HepG2 (cell line): ENCODE data around the gene REEP2. TPM values are rescaled to one million over a fixed set of nuclear protein-coding genes. Genes with fewer than 3 reads are reported as not detected.

Source experiments
- FOXP1 ChIP-seq, 2 experiments: fragments of 450-650 bp in 1 of 2; IDR thresholded peaks; 2 replicates each; pipeline ENCODE4 v1.6.1; 2017 to 2018; ENCODE audit warnings: antibody characterized with exemption in 1 of 2
- PHF5A ChIP-seq: IDR thresholded peaks from one replicate; pipeline ENCODE4 v1.6.1; 2018; ENCODE audit warnings: low read depth, missing genetic modification reagents; ENCODE audit not compliant: unreplicated experiment
- RARA ChIP-seq: IDR thresholded peaks from 2 replicates; pipeline ENCODE4 v1.6.1; 2016; ENCODE audit warnings: missing genetic modification reagents, missing compliant biosample characterization
- REL ChIP-seq: sonication (generic); formaldehyde crosslinking; conservative IDR thresholded peaks from 2 replicates; pipeline ENCODE4 v1.8.0; 2022; ENCODE audit warnings: mild to moderate bottlenecking, missing genetic modification reagents, moderate library complexity
- TAF15 ChIP-seq: fragments of 200-400 bp; formaldehyde crosslinking; IDR thresholded peaks from one replicate; pipeline ENCODE4 v1.6.1; 2018; ENCODE audit warnings: mild to moderate bottlenecking, low read depth, low read length; ENCODE audit not compliant: poor library complexity, severe bottlenecking
- TRIM24 ChIP-seq: sonication (generic); formaldehyde crosslinking; IDR thresholded peaks from 2 replicates; pipeline ENCODE4 v1.8.0; 2022; ENCODE audit warnings: mild to moderate bottlenecking, missing genetic modification reagents
- ZBTB33 ChIP-seq: sonication (generic); formaldehyde crosslinking; IDR thresholded peaks from 2 replicates; pipeline ENCODE4 v1.4.0; 2020; ENCODE audit warnings: missing genetic modification reagents
- ZNF253 ChIP-seq: sonication (generic); formaldehyde crosslinking; IDR thresholded peaks from 2 replicates; pipeline ENCODE4 v1.8.0; 2022; ENCODE audit warnings: mild to moderate bottlenecking, missing genetic modification reagents, borderline replicate concordance
- ZNF331 ChIP-seq: sonication (generic); formaldehyde crosslinking; IDR thresholded peaks from 2 replicates; pipeline ENCODE4 v1.4.0; 2020; ENCODE audit warnings: missing genetic modification reagents
- ZNF335 ChIP-seq: sonication (generic); formaldehyde crosslinking; IDR thresholded peaks from 2 replicates; pipeline ENCODE4 v1.4.0; 2020; ENCODE audit warnings: missing genetic modification reagents
- ZNF530 ChIP-seq: sonication (generic); formaldehyde crosslinking; IDR thresholded peaks from 2 replicates; pipeline ENCODE4 v1.5.0; 2020; ENCODE audit warnings: low read depth, mild to moderate bottlenecking, missing genetic modification reagents
- ZNF574 ChIP-seq: sonication (generic); formaldehyde crosslinking; IDR thresholded peaks from 2 replicates; pipeline ENCODE4 v1.4.0; 2020; ENCODE audit warnings: missing genetic modification reagents
- ZNF749 ChIP-seq: sonication (generic); formaldehyde crosslinking; IDR thresholded peaks from 2 replicates; pipeline ENCODE4 v1.8.0; 2022; ENCODE audit warnings: mild to moderate bottlenecking, missing genetic modification reagents, moderate library complexity, borderline replicate concordance
- ZNF816 ChIP-seq: sonication (generic); formaldehyde crosslinking; IDR thresholded peaks from 2 replicates; pipeline ENCODE4 v1.8.0; 2022; ENCODE audit warnings: missing genetic modification reagents, mild to moderate bottlenecking, borderline replicate concordance
- ZNF839 ChIP-seq: sonication (generic); formaldehyde crosslinking; IDR thresholded peaks from 2 replicates; pipeline ENCODE4 v1.4.0; 2020; ENCODE audit warnings: missing genetic modification reagents, mild to moderate bottlenecking, borderline replicate concordance
- polyA plus RNA-seq, 8 experiments: library from polyadenylated mRNA; depleted of rRNA in 3 of 8; stranded (reverse) in 7 of 8; unstranded in 1 of 8; fragments of >200 nt; fragmentation: Illumina TruSeq in 4 of 8; extraction: Trizol in 4 of 8; gene quantifications; 2 replicates each; pipeline versions ENCODE4 v1.2.1 to v1.2.3, GENCODE V29; 2011 to 2016; ENCODE audit warnings: low read depth in 4 of 8, missing spikeins in 1 of 8, mixed read lengths in 1 of 8; ENCODE audit not compliant: insufficient read depth in 1 of 8
- total RNA-seq, 5 experiments: library from RNA; depleted of rRNA; stranded (reverse); fragments of >200 nt; fragmentation: Illumina TruSeq; extraction: Trizol; gene quantifications; 2 replicates each; pipeline ENCODE4 v1.2.3, GENCODE V29; 2016; ENCODE audit warnings: low read depth in 1 of 5
- TF ChIP-seq, protein P1 (sequence below): sonication (generic); formaldehyde crosslinking; IDR thresholded peaks from 2 replicates; pipeline ENCODE4 v1.5.0; 2020; ENCODE audit warnings: missing genetic modification reagents, mild to moderate bottlenecking, borderline replicate concordance
- TF ChIP-seq, protein P2 (sequence below): sonication (generic); formaldehyde crosslinking; IDR thresholded peaks from 2 replicates; pipeline ENCODE4 v1.4.0; 2020; ENCODE audit warnings: missing genetic modification reagents, borderline replicate concordance

REEP2 gene
- total and polyA plus RNA-seq, 2 of the 13 experiments (the other 11 are each of a cell fraction or from before 2014, with no cell fraction given), result 5.3 to 7.8 TPM

- TF ChIP-seq REL (no peak), ZNF530 (no peak), FOXP1 (IDR thresholded peaks at IDR 0.05) (no peak), FOXP1 (CRISPR knock-in tag; IDR thresholded peaks at IDR 0.05) (no peak), TRIM24 (no peak), ZNF331 (peak; percentile 35; the same call in 1 of the 2 replicates), PHF5A (CRISPR knock-in tag) (no peak), RARA (CRISPR knock-in tag) (no peak), ZNF253 (no peak), ZBTB33 (CRISPR knock-in tag) (no peak), ZNF749 (CRISPR knock-in tag) (0 out of 2 replicates have a peak, but pooled peaks have one; percentile 6), ZNF839 (CRISPR knock-in tag) (no peak), ZNF574 (CRISPR knock-in tag) (0 out of 2 replicates have a peak, but pooled peaks have one; percentile 37), ZNF816 (CRISPR knock-in tag) (no peak), ZNF335 (CRISPR knock-in tag) (no peak), TAF15 (no peak)
- TF ChIP-seq, protein P1, sequence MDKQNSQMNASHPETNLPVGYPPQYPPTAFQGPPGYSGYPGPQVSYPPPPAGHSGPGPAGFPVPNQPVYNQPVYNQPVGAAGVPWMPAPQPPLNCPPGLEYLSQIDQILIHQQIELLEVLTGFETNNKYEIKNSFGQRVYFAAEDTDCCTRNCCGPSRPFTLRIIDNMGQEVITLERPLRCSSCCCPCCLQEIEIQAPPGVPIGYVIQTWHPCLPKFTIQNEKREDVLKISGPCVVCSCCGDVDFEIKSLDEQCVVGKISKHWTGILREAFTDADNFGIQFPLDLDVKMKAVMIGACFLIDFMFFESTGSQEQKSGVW (CRISPR knock-in tag), result no peak
- TF ChIP-seq, protein P2, sequence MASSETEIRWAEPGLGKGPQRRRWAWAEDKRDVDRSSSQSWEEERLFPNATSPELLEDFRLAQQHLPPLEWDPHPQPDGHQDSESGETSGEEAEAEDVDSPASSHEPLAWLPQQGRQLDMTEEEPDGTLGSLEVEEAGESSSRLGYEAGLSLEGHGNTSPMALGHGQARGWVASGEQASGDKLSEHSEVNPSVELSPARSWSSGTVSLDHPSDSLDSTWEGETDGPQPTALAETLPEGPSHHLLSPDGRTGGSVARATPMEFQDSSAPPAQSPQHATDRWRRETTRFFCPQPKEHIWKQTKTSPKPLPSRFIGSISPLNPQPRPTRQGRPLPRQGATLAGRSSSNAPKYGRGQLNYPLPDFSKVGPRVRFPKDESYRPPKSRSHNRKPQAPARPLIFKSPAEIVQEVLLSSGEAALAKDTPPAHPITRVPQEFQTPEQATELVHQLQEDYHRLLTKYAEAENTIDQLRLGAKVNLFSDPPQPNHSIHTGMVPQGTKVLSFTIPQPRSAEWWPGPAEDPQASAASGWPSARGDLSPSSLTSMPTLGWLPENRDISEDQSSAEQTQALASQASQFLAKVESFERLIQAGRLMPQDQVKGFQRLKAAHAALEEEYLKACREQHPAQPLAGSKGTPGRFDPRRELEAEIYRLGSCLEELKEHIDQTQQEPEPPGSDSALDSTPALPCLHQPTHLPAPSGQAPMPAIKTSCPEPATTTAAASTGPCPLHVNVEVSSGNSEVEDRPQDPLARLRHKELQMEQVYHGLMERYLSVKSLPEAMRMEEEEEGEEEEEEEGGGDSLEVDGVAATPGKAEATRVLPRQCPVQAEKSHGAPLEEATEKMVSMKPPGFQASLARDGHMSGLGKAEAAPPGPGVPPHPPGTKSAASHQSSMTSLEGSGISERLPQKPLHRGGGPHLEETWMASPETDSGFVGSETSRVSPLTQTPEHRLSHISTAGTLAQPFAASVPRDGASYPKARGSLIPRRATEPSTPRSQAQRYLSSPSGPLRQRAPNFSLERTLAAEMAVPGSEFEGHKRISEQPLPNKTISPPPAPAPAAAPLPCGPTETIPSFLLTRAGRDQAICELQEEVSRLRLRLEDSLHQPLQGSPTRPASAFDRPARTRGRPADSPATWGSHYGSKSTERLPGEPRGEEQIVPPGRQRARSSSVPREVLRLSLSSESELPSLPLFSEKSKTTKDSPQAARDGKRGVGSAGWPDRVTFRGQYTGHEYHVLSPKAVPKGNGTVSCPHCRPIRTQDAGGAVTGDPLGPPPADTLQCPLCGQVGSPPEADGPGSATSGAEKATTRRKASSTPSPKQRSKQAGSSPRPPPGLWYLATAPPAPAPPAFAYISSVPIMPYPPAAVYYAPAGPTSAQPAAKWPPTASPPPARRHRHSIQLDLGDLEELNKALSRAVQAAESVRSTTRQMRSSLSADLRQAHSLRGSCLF (CRISPR knock-in tag), result no peak
These were observed 27.5 kb downstream of the REEP2 start (continued) for GRCh38 chr5:138466125-138466899.
